C4-2B (cell line): ENCODE results near the gene ACOXL.

Experiments
- ZFX ChIP-seq: fragments of 450-650 bp; IDR thresholded peaks from 2 replicates; pipeline ENCODE4 v1.6.1; 2017
- TF ChIP-seq, protein P1 (sequence below): fragments of 450-650 bp; conservative IDR thresholded peaks from 2 replicates; pipeline ENCODE4 v1.5.1; 2017; ENCODE audit warnings: mild to moderate bottlenecking

DNA sequence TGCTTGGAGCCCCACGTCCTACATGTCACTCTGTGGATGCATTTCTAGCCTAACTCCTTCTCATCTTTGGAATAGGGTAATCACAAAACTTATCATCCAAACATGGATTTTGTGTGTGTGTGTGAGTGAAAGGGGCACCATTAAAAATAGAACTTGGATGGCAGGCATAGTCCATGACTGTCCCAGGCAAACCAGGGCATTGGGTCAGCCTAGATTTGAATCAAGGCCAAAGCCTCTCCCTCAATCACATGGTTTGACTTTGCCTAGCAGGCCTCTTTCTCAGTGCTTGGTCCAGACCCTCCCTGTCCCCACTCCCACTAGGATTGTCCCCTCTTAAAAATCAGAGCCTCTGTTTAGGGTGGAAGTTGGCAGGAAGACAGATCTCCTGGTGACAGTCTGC lies 320.9 kb downstream of the ACOXL start:
- TF ChIP-seq, protein P1, sequence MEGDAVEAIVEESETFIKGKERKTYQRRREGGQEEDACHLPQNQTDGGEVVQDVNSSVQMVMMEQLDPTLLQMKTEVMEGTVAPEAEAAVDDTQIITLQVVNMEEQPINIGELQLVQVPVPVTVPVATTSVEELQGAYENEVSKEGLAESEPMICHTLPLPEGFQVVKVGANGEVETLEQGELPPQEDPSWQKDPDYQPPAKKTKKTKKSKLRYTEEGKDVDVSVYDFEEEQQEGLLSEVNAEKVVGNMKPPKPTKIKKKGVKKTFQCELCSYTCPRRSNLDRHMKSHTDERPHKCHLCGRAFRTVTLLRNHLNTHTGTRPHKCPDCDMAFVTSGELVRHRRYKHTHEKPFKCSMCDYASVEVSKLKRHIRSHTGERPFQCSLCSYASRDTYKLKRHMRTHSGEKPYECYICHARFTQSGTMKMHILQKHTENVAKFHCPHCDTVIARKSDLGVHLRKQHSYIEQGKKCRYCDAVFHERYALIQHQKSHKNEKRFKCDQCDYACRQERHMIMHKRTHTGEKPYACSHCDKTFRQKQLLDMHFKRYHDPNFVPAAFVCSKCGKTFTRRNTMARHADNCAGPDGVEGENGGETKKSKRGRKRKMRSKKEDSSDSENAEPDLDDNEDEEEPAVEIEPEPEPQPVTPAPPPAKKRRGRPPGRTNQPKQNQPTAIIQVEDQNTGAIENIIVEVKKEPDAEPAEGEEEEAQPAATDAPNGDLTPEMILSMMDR: no peak
- TF ChIP-seq ZFX: no peak
